A549 (cell line): ENCODE results near the gene PREX1. TPM values are rescaled to one million over a fixed set of nuclear protein-coding genes. Genes with fewer than 3 reads are reported as not detected.

Experiments used
- ATAC-seq, 2 experiments: fragments of 200-7000 bp in 1 of 2; fragments of >200 bp in 1 of 2; cut with Nextera tagmentation in 1 of 2; cut with Tn5 transposase in 1 of 2; 3 replicates each; pipeline versions ENCODE4 v1.8.0 to v1.9.1; 2018 to 2020; ENCODE audit warnings: mild to moderate bottlenecking in 1 of 2, moderate library complexity in 1 of 2
- CTCF ChIA-PET: fragments of 300-600 bp; sonication (Branson Sonifier 250); formaldehyde crosslinking; extraction: SDS; loops from one replicate; lab custom pipeline; 2021; ENCODE audit warnings: antibody characterized with exemption, inconsistent platforms; lab: Yijun Ruan, JAX
- POLR2A ChIA-PET: fragments of 350-600 bp; formaldehyde crosslinking; extraction: SDS; loops from one replicate; lab custom pipeline; 2021; ENCODE audit warnings: antibody characterized with exemption, inconsistent platforms; lab: Yijun Ruan, JAX
- DNase-seq, 2 experiments: peaks; one replicate each; pipeline versions ENCODE4 v3.0.0 to v3.0.0-alpha.2; 2011 to 2016; ENCODE audit warnings: low read depth in 1 of 2, low spot score in 1 of 2
- FAIRE-seq: peaks from 2 replicates; lab custom pipeline; 2011; peaks lifted over from hg19 to GRCh38; lab: Jason Lieb, UNC
- H3K27ac ChIP-seq, 2 experiments: fragments of >200 bp; sonication (Bioruptor Twin); formaldehyde crosslinking; 3 replicates each; pipeline ENCODE4 v1.5.1; 2016 to 2017
- H3K4me1 ChIP-seq: fragments of >200 bp; sonication (Bioruptor Twin); formaldehyde crosslinking; 3 replicates; pipeline ENCODE4 v1.6.1; 2016
- H3K4me2 ChIP-seq: fragments of >200 bp; sonication (Bioruptor Twin); formaldehyde crosslinking; 3 replicates; pipeline ENCODE4 v1.6.1; 2016
- H3K4me3 ChIP-seq: fragments of >200 bp; sonication (Bioruptor Twin); formaldehyde crosslinking; 3 replicates; pipeline ENCODE4 v1.5.1; 2016
- H3K9me3 ChIP-seq: fragments of >200 bp; sonication (Bioruptor Twin); formaldehyde crosslinking; 3 replicates; pipeline ENCODE4 v1.6.1; 2016
- CBX2 ChIP-seq: fragments of 200-600 bp; sonication (generic); IDR thresholded peaks from 2 replicates; pipeline ENCODE4 v1.6.1; 2016; ENCODE audit warnings: low read depth, mild to moderate bottlenecking, borderline replicate concordance
- CBX8 ChIP-seq: fragments of 200-600 bp; sonication (generic); IDR thresholded peaks from 2 replicates; pipeline ENCODE4 v1.6.1; 2016
- CEBPB ChIP-seq, 2 experiments: fragments of >200 bp in 1 of 2; sonication (Bioruptor Twin) in 1 of 2; formaldehyde crosslinking in 1 of 2; IDR thresholded peaks; 2 replicates each; pipeline ENCODE4 v1.6.1; 2012 to 2016
- EHMT2 ChIP-seq: fragments of 200-600 bp; sonication (generic); IDR thresholded peaks from 2 replicates; pipeline ENCODE4 v1.6.1; 2016; ENCODE audit warnings: antibody characterized with exemption, low read depth, mild to moderate bottlenecking, moderate library complexity
- EP300 ChIP-seq, 2 experiments: fragments of >200 bp; sonication (Bioruptor Twin); formaldehyde crosslinking; IDR thresholded peaks; 2 replicates in 1 of 2; 3 replicates in 1 of 2; pipeline ENCODE4 v1.6.1; 2016 to 2017
- ESRRA ChIP-seq: fragments of 150-350 bp; IDR thresholded peaks from 2 replicates; pipeline ENCODE4 v1.6.1; 2014; ENCODE audit warnings: mild to moderate bottlenecking, low read length, borderline replicate concordance
- FOSB ChIP-seq: fragments of 250-450 bp; sonication (Bioruptor Pico); IDR thresholded peaks from 2 replicates; pipeline ENCODE4 v1.5.0; 2020; ENCODE audit warnings: mild to moderate bottlenecking, moderate library complexity
- HDAC2 ChIP-seq: fragments of 200-600 bp; sonication (generic); IDR thresholded peaks from 2 replicates; pipeline ENCODE4 v1.6.1; 2016
- HEYL ChIP-seq: fragments of 250-450 bp; sonication (Bioruptor Pico); IDR thresholded peaks from 2 replicates; pipeline ENCODE4 v1.8.0; 2021; ENCODE audit warnings: mild to moderate bottlenecking, moderate library complexity
- JUN ChIP-seq, 2 experiments: fragments of >200 bp; sonication (Bioruptor Twin); formaldehyde crosslinking; IDR thresholded peaks; 2 replicates in 1 of 2; 3 replicates in 1 of 2; pipeline ENCODE4 v1.6.1; 2016 to 2017
- JUNB ChIP-seq: fragments of >200 bp; sonication (Bioruptor Twin); formaldehyde crosslinking; IDR thresholded peaks from 2 replicates; pipeline ENCODE4 v1.6.1; 2016
- KDM5A ChIP-seq: fragments of 200-600 bp; sonication (generic); IDR thresholded peaks from 2 replicates; pipeline ENCODE4 v1.6.1; 2016; ENCODE audit warnings: antibody characterized with exemption, mild to moderate bottlenecking
- MAFK ChIP-seq: fragments of 450-650 bp; IDR thresholded peaks from 2 replicates; pipeline ENCODE4 v1.6.1; 2014; ENCODE audit not compliant: partially characterized antibody
- MAZ ChIP-seq: fragments of 150-350 bp; IDR thresholded peaks from 2 replicates; pipeline ENCODE4 v1.6.1; 2014; ENCODE audit warnings: antibody characterized with exemption, low read depth, low read length, borderline replicate concordance
- NR3C1 ChIP-seq: fragments of >200 bp; sonication (Bioruptor Twin); formaldehyde crosslinking; IDR thresholded peaks from 3 replicates; pipeline ENCODE4 v1.6.1; 2017
- PHF8 ChIP-seq: fragments of 200-600 bp; sonication (generic); IDR thresholded peaks from 2 replicates; pipeline ENCODE4 v1.6.1; 2016; ENCODE audit warnings: low read depth, mild to moderate bottlenecking, antibody characterized with exemption, moderate library complexity, borderline replicate concordance
- POLR2A ChIP-seq: IDR thresholded peaks from 2 replicates; pipeline ENCODE4 v1.6.1; 2012; ENCODE audit warnings: mild to moderate bottlenecking, low read length
- RAD21 ChIP-seq, 2 experiments: fragments of >200 bp in 1 of 2; sonication (Bioruptor Twin) in 1 of 2; formaldehyde crosslinking in 1 of 2; IDR thresholded peaks in 1 of 2; conservative IDR thresholded peaks in 1 of 2; 2 replicates in 1 of 2; 3 replicates in 1 of 2; pipeline ENCODE4 v1.6.1; 2012 to 2018; ENCODE audit warnings: inconsistent platforms in 1 of 2
- RARB ChIP-seq: fragments of 250-450 bp; sonication (Bioruptor Pico); IDR thresholded peaks from 2 replicates; pipeline ENCODE4 v1.8.0; 2021; ENCODE audit warnings: mild to moderate bottlenecking, moderate library complexity
- RCOR1 ChIP-seq: fragments of 150-350 bp; IDR thresholded peaks from 2 replicates; pipeline ENCODE4 v1.6.1; 2014; ENCODE audit warnings: antibody characterized with exemption, low read length, low read depth
- SMC3 ChIP-seq: fragments of >200 bp; sonication (Bioruptor Twin); formaldehyde crosslinking; IDR thresholded peaks from 3 replicates; pipeline ENCODE4 v1.6.1; 2018; ENCODE audit warnings: inconsistent platforms
- ZC3H11A ChIP-seq: fragments of 450-650 bp; IDR thresholded peaks from 2 replicates; pipeline ENCODE4 v1.6.1; 2014; ENCODE audit warnings: antibody characterized with exemption, mild to moderate bottlenecking
- ZNF302 ChIP-seq: fragments of 250-450 bp; sonication (Bioruptor Pico); IDR thresholded peaks from 2 replicates; pipeline ENCODE4 v1.9.0; 2021; ENCODE audit warnings: inconsistent platforms, mild to moderate bottlenecking, moderate library complexity
- WGBS: methylation state at CpG from one replicate; pipeline ENCODE4 v1.1.6; 2017; ENCODE audit errors: missing lambda C conversion rate; 5-methylcytosine and 5-hydroxymethylcytosine counted together
- polyA plus RNA-seq, 4 experiments: library from polyadenylated mRNA; depleted of rRNA in 3 of 4; stranded (reverse); fragments of >200 nt; fragmentation: RNase III in 1 of 4; extraction: RNeasy Plus Mini Kit Qiagen cat#74134 plus additional on column Dnase treatment in 1 of 4; gene quantifications; 2 replicates in 3 of 4; 3 replicates in 1 of 4; pipeline ENCODE4 v1.2.3, GENCODE V29; 2011 to 2017
- TF ChIP-seq, protein P1 (sequence below): IDR thresholded peaks from 2 replicates; pipeline ENCODE4 v1.6.1; 2012; ENCODE audit warnings: low read depth, borderline replicate concordance
- TF ChIP-seq, protein P2 (sequence below): fragments of 450-650 bp; IDR thresholded peaks from 2 replicates; pipeline ENCODE4 v1.6.1; 2014; ENCODE audit warnings: antibody characterized with exemption
- TF ChIP-seq, protein P3 (sequence below): IDR thresholded peaks from 2 replicates; pipeline ENCODE4 v1.6.1; 2012

The PREX1 gene
- polyA plus RNA-seq, 2 of the 4 experiments (the other 2 are of a cell fraction) = 3.6 to 4.2 TPM

DNA sequence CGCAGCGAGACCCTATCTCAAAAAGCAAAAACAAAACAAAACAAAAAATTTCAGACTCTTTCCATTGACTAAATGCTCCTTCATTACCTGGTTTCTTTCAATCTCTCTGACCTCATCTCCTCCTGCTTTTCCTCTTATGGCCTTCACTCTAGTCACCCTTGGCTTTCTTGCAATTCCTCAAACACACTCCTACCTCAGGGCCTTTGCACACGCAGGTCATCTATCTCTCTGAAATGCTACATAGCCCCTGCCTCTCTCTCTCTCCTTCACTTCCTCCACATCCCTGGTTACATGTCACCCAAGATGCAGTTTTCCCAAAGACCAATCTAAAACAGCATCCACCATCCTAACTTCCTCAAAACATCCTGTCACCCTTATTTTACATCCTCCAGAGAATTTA, 96.8 kb downstream of the PREX1 start:
- ChIA-PET POLR2A (no interaction called here), CTCF (interaction anchor here (1.0 to 1.6 kb wide), 2 partner anchors 10 to 174 kb away, joined by 3 to 5 read pairs; no protein-coding TSS in a partner anchor)
- ATAC-seq (no peak), FAIRE-seq (no peak), DNase-seq (no peak)
- H3K4me3 ChIP-seq = no peak overlapping the region
- H3K27ac ChIP-seq = no peak overlapping the region
- H3K4me1 ChIP-seq = peaks cover 7% of the 10 kb centered on the region
- no peak for TF ChIP-seq KDM5A
- no peak for TF ChIP-seq CEBPB (IDR thresholded peaks at IDR 0.05)
- TF ChIP-seq MAZ = no peak
- no peak for TF ChIP-seq EP300 (IDR thresholded peaks at IDR 0.05)
- TF ChIP-seq RARB (CRISPR knock-in tag) = no peak
- TF ChIP-seq ZC3H11A = no peak
- TF ChIP-seq RAD21 (conservative IDR thresholded peaks at IDR 0.05 in 1 of 2, IDR thresholded peaks at IDR 0.05 in 1 of 2) = no peak
- no peak for TF ChIP-seq JUNB
- TF ChIP-seq JUN (IDR thresholded peaks at IDR 0.05) = no peak
- TF ChIP-seq, protein P1, sequence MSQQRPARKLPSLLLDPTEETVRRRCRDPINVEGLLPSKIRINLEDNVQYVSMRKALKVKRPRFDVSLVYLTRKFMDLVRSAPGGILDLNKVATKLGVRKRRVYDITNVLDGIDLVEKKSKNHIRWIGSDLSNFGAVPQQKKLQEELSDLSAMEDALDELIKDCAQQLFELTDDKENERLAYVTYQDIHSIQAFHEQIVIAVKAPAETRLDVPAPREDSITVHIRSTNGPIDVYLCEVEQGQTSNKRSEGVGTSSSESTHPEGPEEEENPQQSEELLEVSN = no peak
- no peak for TF ChIP-seq POLR2A
- TF ChIP-seq ZNF302 (CRISPR knock-in tag) = no peak
- no peak for TF ChIP-seq ESRRA
- TF ChIP-seq HDAC2 = no peak
- no peak for TF ChIP-seq MAFK
- H3K4me2 ChIP-seq = no peak overlapping the region
- no peaks in the 10 kb centered on the region for H3K9me3 ChIP-seq
- WGBS = 89% methylated on average over 3 of the region's 3 CpGs

DNA sequence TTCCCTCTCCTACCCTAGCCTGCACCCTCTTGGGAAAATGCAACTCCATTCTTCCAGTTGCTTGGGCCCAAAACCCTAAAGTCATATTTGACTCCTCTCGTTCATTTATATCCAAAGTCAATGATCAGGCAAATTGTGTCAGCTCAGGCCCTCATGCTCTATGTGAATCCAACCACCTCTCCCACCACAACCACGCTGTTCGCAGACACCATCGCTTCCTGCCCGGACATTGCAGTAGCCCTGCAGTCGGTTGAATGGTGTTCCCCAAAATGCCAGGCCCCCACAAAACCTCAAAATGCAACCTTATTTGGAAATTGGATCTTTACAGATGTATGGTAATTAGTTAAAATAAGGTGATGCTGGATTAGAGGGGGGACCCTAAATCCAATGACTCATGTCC, 98.3 kb downstream of the PREX1 start:
- ATAC-seq (no peak), DNase-seq (no peak), FAIRE-seq (no peak)
- Histone ChIP-seq H3K27ac (no peak overlapping the region), H3K9me3 (no peaks in the 10 kb centered on the region), H3K4me1 (peaks cover 11% of the 10 kb centered on the region), H3K4me3 (no peak overlapping the region), H3K4me2 (no peak overlapping the region)
- ChIA-PET CTCF (interaction anchor here (1.6 to 1.8 kb wide), 2 partner anchors 10 to 25 kb away, joined by 5 to 7 read pairs; no protein-coding TSS in a partner anchor), POLR2A (no interaction called here)
- no peak for TF ChIP-seq CBX2
- 93% methylated on average over 6 of the region's 6 CpGs for WGBS

DNA sequence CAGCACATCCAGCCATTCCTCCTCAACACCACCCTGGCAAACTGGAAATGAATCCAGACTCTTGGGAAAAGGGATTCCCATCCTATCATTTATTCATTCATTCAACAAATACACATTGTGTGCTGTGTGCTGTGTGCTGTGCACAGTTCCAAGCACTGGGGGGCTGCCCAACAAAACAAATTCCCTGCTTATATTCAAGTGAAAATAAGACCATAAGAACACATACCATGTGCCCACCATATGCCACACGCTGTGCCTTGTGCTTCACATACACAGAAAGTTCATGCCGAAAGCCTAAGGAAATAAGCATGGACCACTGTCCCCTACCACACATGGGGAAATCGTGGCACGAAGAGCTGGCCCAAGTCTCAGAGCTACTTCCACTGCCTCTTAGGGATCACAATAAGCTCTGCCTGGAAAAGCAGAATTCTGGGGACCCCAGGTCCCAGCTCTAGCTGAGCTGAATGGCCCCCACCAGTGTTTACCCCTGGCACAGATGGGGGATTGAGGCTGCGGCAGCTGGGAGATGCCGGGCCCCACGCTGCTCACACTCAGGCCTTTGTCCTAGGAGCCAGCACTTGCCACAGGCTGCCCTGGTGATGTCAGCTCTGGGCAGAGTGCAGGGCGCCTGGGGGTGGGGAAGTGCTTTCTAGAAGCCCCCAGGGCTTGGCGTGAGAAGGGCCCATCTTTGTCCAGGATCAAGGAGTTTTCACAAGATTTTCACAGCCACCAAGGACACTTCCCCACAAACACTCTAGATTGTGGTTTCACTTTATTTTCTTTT, 99.6 kb downstream of the PREX1 start:
- CTCF ChIA-PET = interaction anchor here (0.6 to 1.8 kb wide), 4 partner anchors 10 to 71 kb away, joined by 3 to 6 read pairs (median 5); no protein-coding TSS in a partner anchor
- DNase-seq (no peak), FAIRE-seq (no peak)
- TF ChIP-seq EHMT2 = no peak
- TF ChIP-seq CBX2 = no peak
- no peak for TF ChIP-seq MAZ
- TF ChIP-seq HEYL = no peak
- TF ChIP-seq FOSB = no peak
- no peak for TF ChIP-seq SMC3
- TF ChIP-seq, all 56 proteins: peak for 0
- H3K4me1 ChIP-seq = peaks cover 16% of the 10 kb centered on the region
- no peaks in the 10 kb centered on the region for H3K9me3 ChIP-seq
- WGBS = 85% methylated on average over 7 of the region's 9 CpGs
- POLR2A ChIA-PET = no interaction called here
- no peak overlapping the region for H3K27ac ChIP-seq
- H3K4me3 ChIP-seq = no peak overlapping the region
- ATAC-seq = no peak
- no peak overlapping the region for H3K4me2 ChIP-seq

DNA sequence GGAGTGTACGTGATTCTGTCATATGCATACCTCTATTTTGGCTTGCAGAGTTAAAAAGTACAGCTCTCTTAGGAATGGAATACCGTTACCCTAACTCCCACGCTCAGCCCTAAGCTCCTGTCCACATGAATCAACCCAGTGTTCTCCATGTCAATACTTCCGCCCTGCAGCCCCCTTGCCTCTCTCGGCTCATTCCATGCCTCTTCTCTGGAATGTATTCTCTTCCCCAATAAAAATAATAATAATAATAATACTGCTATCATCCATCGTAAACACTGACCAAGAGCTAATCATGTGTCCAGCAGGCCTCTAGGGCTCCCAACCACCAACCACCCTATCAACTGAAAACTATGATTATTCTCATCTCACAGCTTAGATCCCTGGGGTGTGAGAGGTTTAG, 100.6 kb downstream of the PREX1 start:
- ChIA-PET POLR2A (no interaction called here), CTCF (interaction anchor here (1.6 to 1.8 kb wide), 2 partner anchors 11 to 178 kb away, joined by 5 to 6 read pairs; no protein-coding TSS in a partner anchor)
- Histone ChIP-seq H3K4me1 (peaks cover 21% of the 10 kb centered on the region), H3K9me3 (no peaks in the 10 kb centered on the region), H3K4me2 (no peak overlapping the region), H3K27ac (no peak overlapping the region), H3K4me3 (no peak overlapping the region)
- no peak for ATAC-seq
- no peak for FAIRE-seq
- no peak for DNase-seq
- TF ChIP-seq CBX8 (no peak), PHF8 (no peak), NR3C1 (no peak), RCOR1 (no peak), HEYL (no peak), JUN (IDR thresholded peaks at IDR 0.05) (no peak), ZNF302 (CRISPR knock-in tag) (no peak)
- TF ChIP-seq, protein P2, sequence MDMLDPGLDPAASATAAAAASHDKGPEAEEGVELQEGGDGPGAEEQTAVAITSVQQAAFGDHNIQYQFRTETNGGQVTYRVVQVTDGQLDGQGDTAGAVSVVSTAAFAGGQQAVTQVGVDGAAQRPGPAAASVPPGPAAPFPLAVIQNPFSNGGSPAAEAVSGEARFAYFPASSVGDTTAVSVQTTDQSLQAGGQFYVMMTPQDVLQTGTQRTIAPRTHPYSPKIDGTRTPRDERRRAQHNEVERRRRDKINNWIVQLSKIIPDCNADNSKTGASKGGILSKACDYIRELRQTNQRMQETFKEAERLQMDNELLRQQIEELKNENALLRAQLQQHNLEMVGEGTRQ = no peak
- TF ChIP-seq, protein P3, sequence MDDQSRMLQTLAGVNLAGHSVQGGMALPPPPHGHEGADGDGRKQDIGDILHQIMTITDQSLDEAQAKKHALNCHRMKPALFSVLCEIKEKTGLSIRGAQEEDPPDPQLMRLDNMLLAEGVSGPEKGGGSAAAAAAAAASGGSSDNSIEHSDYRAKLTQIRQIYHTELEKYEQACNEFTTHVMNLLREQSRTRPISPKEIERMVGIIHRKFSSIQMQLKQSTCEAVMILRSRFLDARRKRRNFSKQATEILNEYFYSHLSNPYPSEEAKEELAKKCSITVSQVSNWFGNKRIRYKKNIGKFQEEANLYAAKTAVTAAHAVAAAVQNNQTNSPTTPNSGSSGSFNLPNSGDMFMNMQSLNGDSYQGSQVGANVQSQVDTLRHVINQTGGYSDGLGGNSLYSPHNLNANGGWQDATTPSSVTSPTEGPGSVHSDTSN = no peak
- WGBS = 95% methylated on average over 6 of the region's 6 CpGs
